Keratinocyte (primary cell): ENCODE measurements around the gene PMCH. TPM values are rescaled to one million over a fixed set of nuclear protein-coding genes. Genes with fewer than 3 reads are reported as not detected.

ENCODE experiments used
- DNase-seq: peaks from one replicate; pipeline ENCODE4 v3.0.0-alpha.2; 2011; ENCODE audit warnings: low read depth, missing footprints, low spot score
- FAIRE-seq: peaks from 2 replicates; lab custom pipeline; 2011; peaks lifted over from hg19 to GRCh38; lab: Jason Lieb, UNC
- H2AFZ ChIP-seq: 2 replicates; pipeline ENCODE4 v1.6.0; 2012; ENCODE audit warnings: low read length, control low read depth, inconsistent platforms; ENCODE audit not compliant: control insufficient read depth
- H3K27ac ChIP-seq: 2 replicates; pipeline ENCODE4 v1.5.1; 2011; ENCODE audit warnings: low read length; ENCODE audit not compliant: control insufficient read depth, insufficient read depth
- H3K27me3 ChIP-seq: 3 replicates; pipeline ENCODE4 v1.6.0; 2011; ENCODE audit warnings: low read length; ENCODE audit not compliant: control insufficient read depth, insufficient read depth; ENCODE audit errors: extremely low read depth
- H3K36me3 ChIP-seq, 2 experiments: 2 replicates in 1 of 2; 3 replicates in 1 of 2; pipeline ENCODE4 v1.5.1; 2011; ENCODE audit warnings: low read length in 2 of 2, mild to moderate bottlenecking in 1 of 2; ENCODE audit not compliant: control insufficient read depth in 2 of 2, insufficient read depth in 2 of 2; ENCODE audit errors: extremely low read depth in 1 of 2
- H3K4me1 ChIP-seq: 3 replicates; pipeline ENCODE4 v1.5.1; 2011; ENCODE audit warnings: low read length; ENCODE audit not compliant: control insufficient read depth, insufficient read depth; ENCODE audit errors: extremely low read depth
- H3K4me2 ChIP-seq: 3 replicates; pipeline ENCODE4 v1.6.0; 2011; ENCODE audit warnings: low read depth, low read length; ENCODE audit not compliant: control insufficient read depth, insufficient read depth; ENCODE audit errors: extremely low read depth
- H3K4me3 ChIP-seq, 3 experiments: fragments of 200-600 bp in 1 of 3; sonication (generic) in 1 of 3; 2 replicates in 2 of 3; 3 replicates in 1 of 3; pipeline ENCODE4 v1.5.1; 2011 to 2016; ENCODE audit warnings: low read length in 3 of 3, mild to moderate bottlenecking in 3 of 3, control low read depth in 2 of 3, inconsistent platforms in 1 of 3, low read depth in 1 of 3, mixed read lengths in 1 of 3, mixed run types in 1 of 3, moderate library complexity in 1 of 3; ENCODE audit not compliant: control insufficient read depth in 2 of 3, insufficient read depth in 2 of 3; ENCODE audit errors: extremely low read depth in 1 of 3
- H3K79me2 ChIP-seq: 2 replicates; pipeline ENCODE4 v1.6.0; 2012; ENCODE audit warnings: low read length; ENCODE audit not compliant: control insufficient read depth, insufficient read depth
- H3K9ac ChIP-seq: 3 replicates; pipeline ENCODE4 v1.6.0; 2011; ENCODE audit warnings: low read length; ENCODE audit not compliant: control insufficient read depth, insufficient read depth; ENCODE audit errors: extremely low read depth
- H3K9me1 ChIP-seq: 3 replicates; pipeline ENCODE4 v1.6.0; 2011; ENCODE audit warnings: low read length; ENCODE audit not compliant: control insufficient read depth, insufficient read depth; ENCODE audit errors: extremely low read depth
- H3K9me3 ChIP-seq: 2 replicates; pipeline ENCODE4 v1.5.1; 2012; ENCODE audit warnings: low read depth, low read length; ENCODE audit not compliant: control insufficient read depth
- H4K20me1 ChIP-seq: 3 replicates; pipeline ENCODE4 v1.6.0; 2011; ENCODE audit warnings: low read length; ENCODE audit not compliant: control insufficient read depth, insufficient read depth; ENCODE audit errors: extremely low read depth
- EZH2 ChIP-seq: IDR thresholded peaks from one replicate; pipeline ENCODE4 v1.6.1; 2012; ENCODE audit warnings: inconsistent platforms, mild to moderate bottlenecking, low read length, moderate library complexity
- dilution Hi-C: fragments of 300-500 bp; cut with MboI; formaldehyde crosslinking; loops from one replicate; pipeline ENCODE4 v1.7.0; 2020; ENCODE audit warnings: low sequenced_read_pairs; ENCODE audit not compliant: extremely low pct_ligation_motif_present
- polyA plus RNA-seq, 5 experiments: library from polyadenylated mRNA; depleted of rRNA in 3 of 5; stranded (reverse) in 3 of 5; stranded (forward) in 1 of 5; unstranded in 1 of 5; fragments of >200 nt; gene quantifications; 1 replicate in 1 of 5; 2 replicates in 3 of 5; 3 replicates in 1 of 5; pipeline versions ENCODE4 v1.2.1 to v1.2.3, GENCODE V29; 2011 to 2012; ENCODE audit warnings: missing spikeins in 2 of 5, low read depth in 1 of 5, low replicate concordance in 1 of 5
- TF ChIP-seq, protein P1 (sequence below), 3 experiments: IDR thresholded peaks in 1 of 3; conservative IDR thresholded peaks in 1 of 3; optimal IDR thresholded peaks in 1 of 3; 2 replicates in 2 of 3; 3 replicates in 1 of 3; pipeline versions ENCODE3 to v1.5.1; 2011; ENCODE audit warnings: low read length in 3 of 3, mild to moderate bottlenecking in 3 of 3, moderate library complexity in 2 of 3, control low read depth in 1 of 3, inconsistent platforms in 1 of 3; ENCODE audit not compliant: insufficient read depth in 2 of 3; ENCODE audit errors: extremely low read depth in 1 of 3

PMCH gene
- polyA plus RNA-seq, 1 donor (not counting 4 experiments of a cell fraction or from before 2014, with no cell fraction given) = not detected

GRCh38 chr12:102201436-102202061 is 3.9 kb upstream of the PMCH start:
- no peak overlapping the region for H3K4me3 ChIP-seq
- no peaks in the 10 kb centered on the region for H3K4me1 ChIP-seq
- no peak overlapping the region for H3K4me2 ChIP-seq
- FAIRE-seq = no peak
- no peaks in the 10 kb centered on the region for H3K36me3 ChIP-seq
- H2AFZ ChIP-seq = no peak overlapping the region
- dilution Hi-C loops = no loop called here
- no peaks in the 10 kb centered on the region for H3K27me3 ChIP-seq
- no peaks in the 10 kb centered on the region for H3K79me2 ChIP-seq
- no peaks in the 10 kb centered on the region for H3K9me1 ChIP-seq
- H4K20me1 ChIP-seq = no peaks in the 10 kb centered on the region
- no peak overlapping the region for H3K9ac ChIP-seq
- DNase-seq = no peak
- H3K27ac ChIP-seq = no peak overlapping the region
- no peaks in the 10 kb centered on the region for H3K9me3 ChIP-seq
- TF ChIP-seq, protein P1, sequence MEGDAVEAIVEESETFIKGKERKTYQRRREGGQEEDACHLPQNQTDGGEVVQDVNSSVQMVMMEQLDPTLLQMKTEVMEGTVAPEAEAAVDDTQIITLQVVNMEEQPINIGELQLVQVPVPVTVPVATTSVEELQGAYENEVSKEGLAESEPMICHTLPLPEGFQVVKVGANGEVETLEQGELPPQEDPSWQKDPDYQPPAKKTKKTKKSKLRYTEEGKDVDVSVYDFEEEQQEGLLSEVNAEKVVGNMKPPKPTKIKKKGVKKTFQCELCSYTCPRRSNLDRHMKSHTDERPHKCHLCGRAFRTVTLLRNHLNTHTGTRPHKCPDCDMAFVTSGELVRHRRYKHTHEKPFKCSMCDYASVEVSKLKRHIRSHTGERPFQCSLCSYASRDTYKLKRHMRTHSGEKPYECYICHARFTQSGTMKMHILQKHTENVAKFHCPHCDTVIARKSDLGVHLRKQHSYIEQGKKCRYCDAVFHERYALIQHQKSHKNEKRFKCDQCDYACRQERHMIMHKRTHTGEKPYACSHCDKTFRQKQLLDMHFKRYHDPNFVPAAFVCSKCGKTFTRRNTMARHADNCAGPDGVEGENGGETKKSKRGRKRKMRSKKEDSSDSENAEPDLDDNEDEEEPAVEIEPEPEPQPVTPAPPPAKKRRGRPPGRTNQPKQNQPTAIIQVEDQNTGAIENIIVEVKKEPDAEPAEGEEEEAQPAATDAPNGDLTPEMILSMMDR (optimal IDR thresholded peaks at IDR 0.05 in 1 of 3, IDR thresholded peaks at IDR 0.05 in 1 of 3, conservative IDR thresholded peaks at IDR 0.05 in 1 of 3; ENCODE audit: extremely low read depth in 1 of 3, insufficient read depth in 2 of 3, low read length in 3 of 3) = no peak
- no peak for TF ChIP-seq EZH2

DNA sequence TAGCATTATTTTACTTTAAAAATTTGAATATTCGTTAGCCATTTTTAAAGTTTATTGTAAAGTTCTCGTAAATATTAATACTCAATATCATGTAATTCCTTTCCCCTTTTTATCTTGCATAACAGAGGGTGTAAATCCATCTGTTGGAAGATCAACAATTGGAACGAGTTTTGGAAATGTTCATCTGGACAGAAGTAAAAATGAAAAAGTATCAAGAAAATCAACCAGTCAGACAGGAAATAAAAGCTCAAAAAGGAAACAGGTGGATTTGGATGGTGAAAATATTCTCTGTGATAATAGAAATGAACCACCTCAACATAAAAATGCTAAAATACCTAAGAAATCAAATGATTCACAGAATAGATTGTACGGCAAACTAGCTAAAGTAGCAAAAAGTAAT is 1.8 kb downstream of the PMCH start:
- Histone ChIP-seq H3K9me1 (no peaks in the 10 kb centered on the region), H3K27ac (no peak overlapping the region), H3K9me3 (no peaks in the 10 kb centered on the region), H3K27me3 (no peaks in the 10 kb centered on the region), H3K4me3 (no peak overlapping the region), H3K79me2 (no peaks in the 10 kb centered on the region), H4K20me1 (no peaks in the 10 kb centered on the region), H2AFZ (no peak overlapping the region), H3K4me1 (no peaks in the 10 kb centered on the region), H3K9ac (no peak overlapping the region), H3K36me3 (no peaks in the 10 kb centered on the region), H3K4me2 (no peak overlapping the region)
- dilution Hi-C loops = no loop called here
- TF ChIP-seq, protein P1 (optimal IDR thresholded peaks at IDR 0.05 in 1 of 3, IDR thresholded peaks at IDR 0.05 in 1 of 3, conservative IDR thresholded peaks at IDR 0.05 in 1 of 3; ENCODE audit: extremely low read depth in 1 of 3, insufficient read depth in 2 of 3, low read length in 3 of 3) = no peak
- DNase-seq (no peak), FAIRE-seq (no peak)
